Pons (tissue), 1 donor: ENCODE results near the gene ARHGEF25.
"Not testable (repeated sequence)": the region's sequence is repeated elsewhere in the genome, so short reads cannot be mapped to it uniquely, and the experiment has no call there.

Experiments used
- DNase-seq: peaks from one replicate; pipeline ENCODE4 v3.0.0-alpha.2; 2016; ENCODE audit warnings: low spot score

Gene ARHGEF25

GRCh38 chr12:57636731-57637130 lies 25.5 kb downstream of the ARHGEF25 start:
- not testable (repeated sequence) for DNase-seq

- DNase-seq = no peak
These were observed 26.1 kb downstream of the ARHGEF25 start for GRCh38 chr12:57637364-57637763.

DNA sequence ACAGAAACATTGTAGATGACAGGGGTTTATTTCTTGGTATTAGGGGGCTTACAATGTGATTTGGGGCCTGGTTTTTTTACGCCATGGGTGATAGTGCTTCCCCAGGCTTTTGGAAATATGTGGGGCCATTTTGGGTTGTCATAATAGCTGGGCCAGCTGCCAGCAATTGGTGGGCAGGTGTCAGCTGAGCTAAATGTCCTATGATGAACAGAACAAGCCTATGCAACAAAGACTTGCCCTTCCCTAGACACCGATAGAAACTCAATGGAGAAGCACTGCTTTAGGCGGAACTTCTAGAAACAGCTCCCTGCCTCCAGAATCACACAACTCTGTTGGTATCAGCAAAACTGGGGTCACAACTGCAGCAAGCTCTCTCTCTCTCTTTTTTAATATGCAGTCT lies 26.9 kb downstream of the ARHGEF25 start:
- no peak for DNase-seq

GRCh38 chr12:57640175-57641042 lies 29.2 kb downstream of the ARHGEF25 start:
- DNase-seq = no peak

GRCh38 chr12:57641699-57642442 lies 30.6 kb downstream of the ARHGEF25 start:
- DNase-seq = no peak

DNA sequence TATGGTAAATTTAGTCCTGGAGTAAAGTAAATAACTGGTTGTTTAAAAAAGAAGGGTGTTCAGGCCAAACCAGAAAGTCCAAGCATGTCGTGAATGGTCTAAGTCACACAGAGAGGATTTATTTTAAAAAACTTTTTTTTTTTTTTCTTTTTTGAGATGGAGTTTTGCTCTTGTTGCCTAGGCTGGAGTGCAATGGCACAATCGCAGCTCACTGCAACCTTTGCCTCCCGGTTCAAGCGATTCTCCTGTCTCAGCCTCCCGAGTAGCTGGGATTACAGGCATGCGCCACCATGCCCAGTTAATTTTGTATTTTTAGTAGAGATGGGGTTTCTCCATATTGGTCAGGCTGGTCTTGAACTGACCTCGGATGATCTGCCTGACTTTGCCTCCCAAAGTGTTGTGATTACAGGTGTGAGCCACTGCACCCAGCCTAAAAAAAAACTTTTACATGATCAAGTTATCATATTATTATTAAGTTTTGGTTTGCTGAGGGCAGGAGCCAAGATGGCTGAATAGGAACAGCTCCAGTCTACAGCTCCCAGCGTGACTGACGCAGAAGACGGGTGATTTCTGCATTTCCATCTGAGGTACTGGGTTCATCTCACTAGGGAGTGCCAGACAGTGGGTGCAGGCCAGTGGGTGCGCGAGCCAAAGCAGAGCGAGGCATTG lies 34.9 kb downstream of the ARHGEF25 start:
- not testable (repeated sequence) for DNase-seq

GRCh38 chr12:57646659-57647049 lies 35.4 kb downstream of the ARHGEF25 start:
- DNase-seq = not testable (repeated sequence)

GRCh38 chr12:57654042-57654441 lies 42.8 kb downstream of the ARHGEF25 start:
- no peak for DNase-seq

DNA sequence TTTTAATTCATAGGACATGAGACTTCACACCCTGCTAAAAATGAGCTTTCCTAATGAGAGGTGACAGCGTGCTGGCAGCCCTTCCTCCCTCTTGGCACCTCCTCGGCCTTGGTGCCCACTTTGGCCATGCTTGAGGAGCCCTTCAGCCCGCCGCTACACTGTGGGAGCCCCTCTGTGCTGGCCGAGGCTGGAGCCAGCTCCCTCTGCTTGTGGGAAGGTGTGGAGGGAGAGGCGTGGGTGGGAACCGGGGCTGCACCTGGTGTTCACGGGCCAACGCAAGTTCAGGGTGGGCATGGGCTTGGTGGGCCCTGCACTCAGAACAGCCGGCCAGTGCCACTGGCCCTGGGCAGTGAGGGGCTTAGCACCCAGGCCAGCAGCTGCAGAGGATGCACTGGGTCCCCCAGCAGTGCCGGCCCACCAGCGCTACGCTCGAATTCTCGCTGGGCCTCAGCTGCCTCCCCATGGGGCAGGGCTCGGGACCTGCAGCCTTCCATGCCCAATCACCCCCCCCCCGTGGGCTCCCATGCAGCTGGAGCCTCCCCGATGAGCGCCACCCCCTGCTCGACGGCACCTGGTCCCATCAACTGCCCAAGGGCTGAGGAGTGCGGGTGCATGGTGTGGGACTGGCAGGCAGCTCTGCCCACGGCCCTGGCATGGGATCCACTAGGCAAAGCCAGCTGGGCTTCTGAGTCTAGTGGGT lies 44.5 kb downstream of the ARHGEF25 start:
- DNase-seq = no peak

DNA sequence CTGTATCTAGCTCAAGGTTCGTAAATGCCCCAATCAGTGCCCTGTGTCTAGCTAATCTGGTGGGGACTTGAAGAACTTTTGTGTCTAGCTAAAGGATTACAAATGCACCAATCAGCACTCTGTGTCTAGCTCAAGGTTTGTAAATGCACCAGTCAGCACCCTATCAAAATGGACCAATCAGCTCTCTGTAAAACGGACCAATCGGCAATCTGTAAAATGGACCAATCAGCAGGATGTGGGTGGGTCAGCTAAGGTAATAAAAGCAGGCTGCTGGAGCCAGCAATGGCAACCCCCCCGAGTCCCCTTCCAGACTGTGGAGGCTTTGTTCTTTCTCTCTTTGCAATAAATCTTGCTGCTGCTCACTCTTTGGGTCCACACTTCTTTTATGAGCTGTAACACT lies 45.2 kb downstream of the ARHGEF25 start:
- not testable (repeated sequence) for DNase-seq

DNA sequence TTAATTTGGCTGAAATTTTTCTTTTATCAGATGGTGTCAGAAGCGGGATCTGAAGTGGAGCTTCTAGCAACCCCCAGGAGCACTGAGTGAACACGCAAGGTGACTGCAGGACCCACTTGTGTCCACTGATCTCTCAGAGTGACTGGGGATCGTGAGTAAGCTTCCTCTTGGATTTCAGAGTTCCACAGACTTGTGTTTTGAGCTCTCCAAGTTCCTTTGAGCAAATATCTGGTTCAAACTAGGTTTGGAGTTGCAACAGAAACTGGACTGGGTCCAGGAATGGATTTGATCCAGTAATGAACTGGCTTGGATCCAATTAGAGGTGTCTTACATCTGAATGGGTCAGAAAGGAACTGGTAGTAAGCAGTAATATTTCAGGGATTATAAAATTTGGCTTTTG lies 46.5 kb downstream of the ARHGEF25 start:
- no peak for DNase-seq

GRCh38 chr12:57658890-57659289 lies 47.7 kb downstream of the ARHGEF25 start:
- no peak for DNase-seq

- DNase-seq = no peak
These were observed 50.1 kb downstream of the ARHGEF25 start for GRCh38 chr12:57661376-57661775.

DNA sequence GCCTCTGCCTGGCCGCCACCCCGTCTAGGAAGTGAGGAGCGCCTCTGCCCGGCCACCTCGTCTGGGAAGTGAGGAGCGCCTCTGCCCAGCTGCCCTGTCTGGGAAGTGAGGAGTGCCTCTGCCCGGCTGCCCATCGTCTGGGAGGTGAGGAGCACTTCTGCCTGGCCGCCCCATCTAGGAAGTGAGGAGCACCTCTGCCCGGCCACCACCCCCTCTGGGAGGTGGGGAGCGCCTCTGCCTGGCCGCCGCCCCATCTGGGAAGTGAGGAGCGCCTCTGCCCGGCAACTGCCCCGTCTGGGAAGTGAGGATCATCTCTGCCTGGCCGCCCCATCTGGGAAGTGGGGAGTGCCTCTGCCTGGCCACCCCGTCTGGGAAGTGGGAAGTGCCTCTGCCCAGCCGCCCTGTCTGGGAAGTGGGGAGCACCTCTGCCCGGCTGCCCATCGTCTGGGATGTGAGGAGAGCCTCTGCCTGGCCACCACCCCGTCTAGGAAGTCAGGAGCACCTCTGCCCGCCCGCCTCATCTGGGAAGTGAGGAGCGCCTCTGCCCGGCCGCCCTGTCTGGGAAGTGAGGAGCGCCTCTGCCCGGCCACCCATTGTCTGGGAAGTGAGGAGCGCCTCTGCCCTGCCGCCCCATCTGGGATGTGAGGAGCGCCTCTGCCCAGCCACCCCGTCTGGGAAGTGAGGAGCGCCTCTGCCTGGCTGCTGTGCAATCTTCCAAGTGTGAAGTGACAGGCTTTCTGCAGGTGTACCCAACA lies 54.0 kb downstream of the ARHGEF25 start:
- not testable (repeated sequence) for DNase-seq
